Measurements from ENCODE around the gene MRPL51. TPM values are rescaled to one million over a fixed set of nuclear protein-coding genes. Genes with fewer than 3 reads are reported as not detected.

Gene MRPL51
- total and polyA plus RNA-seq, 10 of the 15 experiments (the other 5 are each of a cell fraction or from before 2014, with no cell fraction given) = 137 to 1,202 (median 267) TPM

DNA sequence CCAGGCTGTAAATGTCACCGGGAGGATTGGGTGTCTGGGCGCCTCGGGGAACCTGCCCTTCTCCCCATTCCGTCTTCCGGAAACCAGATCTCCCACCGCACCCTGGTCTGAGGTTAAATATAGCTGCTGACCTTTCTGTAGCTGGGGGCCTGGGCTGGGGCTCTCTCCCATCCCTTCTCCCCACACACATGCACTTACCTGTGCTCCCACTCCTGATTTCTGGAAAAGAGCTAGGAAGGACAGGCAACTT, 42.6 kb upstream of the MRPL51 start:
- Histone ChIP-seq H3K9me3 (replicated peaks; ENCODE audit: control insufficient read depth, insufficient read depth, low read length) (no peaks in the 10 kb centered on the region), H4K20me1 (ENCODE audit: control insufficient read depth, insufficient read depth) (peaks cover 24% of the 10 kb centered on the region), H2AFZ (ENCODE audit: control insufficient read depth, low read depth, low read length) (no peak overlapping the region), H3K36me3 (ENCODE audit: control insufficient read depth in 2 of 2, insufficient read depth in 2 of 2, low read length in 1 of 2) (peaks cover 34 to 35% of the 10 kb centered on the region in 2 experiments), H3K27ac (ENCODE audit: control insufficient read depth, insufficient read depth) (peak overlapping the region; percentile 98), H3K4me3 (peak overlapping the region; percentile 83), H3K4me2 (ENCODE audit: control insufficient read depth, insufficient read depth) (peak overlapping the region; percentile 98), H3K79me2 (ENCODE audit: control insufficient read depth, insufficient read depth, low read length) (peaks cover 70% of the 10 kb centered on the region), H3K9ac (ENCODE audit: control insufficient read depth, insufficient read depth, low read length) (peak overlapping the region; percentile 79), H3K27me3 (replicated peaks in 1 of 2; ENCODE audit: control insufficient read depth in 2 of 2, insufficient read depth in 2 of 2, low read length in 1 of 2) (no peaks in the 10 kb centered on the region), H3K4me1 (ENCODE audit: control insufficient read depth, insufficient read depth, low read length) (peaks cover 31% of the 10 kb centered on the region)
- RAD21 ChIA-PET (ENCODE audit: unreplicated experiment) = interaction anchor here (0.5 to 6.9 kb wide), 5 partner anchors 18 to 110 kb away, joined by 4 to 67 read pairs (median 6); partner anchors contain the start of gene MRPL51
- ATAC-seq (no peak), FAIRE-seq (no peak), DNase-seq (ENCODE audit: low read depth, low spot score) (no peak)
- CTCF ChIA-PET = interaction anchor here (0.6 to 7.7 kb wide), 13 partner anchors 17 to 209 kb away, joined by 3 to 73 read pairs (median 4); partner anchors contain the start of genes MRPL51, NOP2 and VAMP1
- 2% methylated on average over 6 of the region's 6 CpGs for WGBS (ENCODE audit: insufficient coverage, insufficient replicate concordance, low lambda C conversion rate, missing lambda C conversion rate)
- POLR2A ChIA-PET = interaction anchor here (0.8 to 3.6 kb wide), 13 partner anchors 17 to 217 kb away, joined by 3 to 32 read pairs (median 4); partner anchors contain the start of genes MLF2, MRPL51, NOP2 and VAMP1
- no TSS peak for BruUV-seq (replicated peaks)
- in situ Hi-C loops (cut with MboI) (no loop called here), intact Hi-C loops (cut with micrococcal nuclease; ENCODE audit: unreplicated experiment) (loop anchor here (5.0 kb wide), 1 partner anchor 68 kb away; no protein-coding TSS in a partner anchor)
- SMC1A ChIA-PET (ENCODE audit: uncharacterized antibody, unreplicated experiment) = interaction anchor here (0.6 to 7.9 kb wide), 11 partner anchors 21 to 193 kb away, joined by 3 to 83 read pairs (median 5); partner anchors contain the start of gene MRPL51
- TF ChIP-seq PAX5 (IDR thresholded peaks at IDR 0.05; ENCODE audit: borderline replicate concordance, low read depth, low read length) (no peak), IRF4 (IDR thresholded peaks at IDR 0.05; ENCODE audit: low read depth, low read length) (no peak), HCFC1 (IDR thresholded peaks at IDR 0.05; ENCODE audit: low read length) (no peak), ZNF207 (IDR thresholded peaks at IDR 0.05; ENCODE audit: borderline replicate concordance) (no peak), EGR1 (IDR thresholded peaks at IDR 0.05; ENCODE audit: borderline replicate concordance in 1 of 2, low read depth in 2 of 2, low read length in 2 of 2) (no peak), KLF5 (IDR thresholded peaks at IDR 0.05; ENCODE audit: partially characterized antibody) (no peak), SMARCA5 (IDR thresholded peaks at IDR 0.05) (no peak), BMI1 (IDR thresholded peaks at IDR 0.05; ENCODE audit: borderline replicate concordance) (no peak), LARP7 (IDR thresholded peaks at IDR 0.05) (no peak), STAT3 (IDR thresholded peaks at IDR 0.05; ENCODE audit: low read depth, low read length) (no peak), MEF2B (IDR thresholded peaks at IDR 0.05; ENCODE audit: partially characterized antibody, poor library complexity, severe bottlenecking) (no peak)

Measured in GM12878 (cell line).